Measurements from ENCODE around the gene CAMKK2.

- TF ChIP-seq CTCF (conservative IDR thresholded peaks at IDR 0.05; ENCODE audit: low read length) (no peak), EZH2phosphoT487 (IDR thresholded peaks at IDR 0.05; ENCODE audit: borderline replicate concordance, low read depth, low read length) (no peak)
These were observed 97.6 kb downstream of the CAMKK2 start for GRCh38 chr12:121198949-121199348.
